Measurements from ENCODE around the gene TOP3B. TPM values are rescaled to one million over a fixed set of nuclear protein-coding genes. Genes with fewer than 3 reads are reported as not detected.

TOP3B gene
- total RNA-seq, 2 experiments from 2014 or later: 33.6 to 34.0 TPM

DNA sequence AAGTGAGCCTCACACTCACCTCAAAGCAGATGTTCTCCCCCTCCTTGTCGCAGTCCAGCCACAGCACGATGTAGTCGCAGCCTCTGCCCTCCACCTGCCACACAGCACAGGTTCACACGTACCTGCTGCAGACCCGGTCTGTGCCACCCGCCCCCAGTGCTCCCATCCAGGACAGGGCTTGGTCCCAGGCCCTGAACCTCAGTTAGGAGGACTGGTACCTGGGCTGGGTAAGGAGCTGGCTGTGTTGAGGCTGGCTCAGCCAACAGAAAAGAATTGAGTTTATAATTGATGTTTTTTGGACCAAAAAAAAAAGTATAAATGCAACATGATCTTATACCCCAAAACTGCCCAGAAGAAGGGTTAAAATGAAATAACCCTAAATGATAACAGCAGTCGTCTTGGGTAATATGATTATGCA, 10.7 kb downstream of the TOP3B start:
- H3K9me3 Mint-ChIP-seq: no peaks in the 10 kb centered on the region

DNA sequence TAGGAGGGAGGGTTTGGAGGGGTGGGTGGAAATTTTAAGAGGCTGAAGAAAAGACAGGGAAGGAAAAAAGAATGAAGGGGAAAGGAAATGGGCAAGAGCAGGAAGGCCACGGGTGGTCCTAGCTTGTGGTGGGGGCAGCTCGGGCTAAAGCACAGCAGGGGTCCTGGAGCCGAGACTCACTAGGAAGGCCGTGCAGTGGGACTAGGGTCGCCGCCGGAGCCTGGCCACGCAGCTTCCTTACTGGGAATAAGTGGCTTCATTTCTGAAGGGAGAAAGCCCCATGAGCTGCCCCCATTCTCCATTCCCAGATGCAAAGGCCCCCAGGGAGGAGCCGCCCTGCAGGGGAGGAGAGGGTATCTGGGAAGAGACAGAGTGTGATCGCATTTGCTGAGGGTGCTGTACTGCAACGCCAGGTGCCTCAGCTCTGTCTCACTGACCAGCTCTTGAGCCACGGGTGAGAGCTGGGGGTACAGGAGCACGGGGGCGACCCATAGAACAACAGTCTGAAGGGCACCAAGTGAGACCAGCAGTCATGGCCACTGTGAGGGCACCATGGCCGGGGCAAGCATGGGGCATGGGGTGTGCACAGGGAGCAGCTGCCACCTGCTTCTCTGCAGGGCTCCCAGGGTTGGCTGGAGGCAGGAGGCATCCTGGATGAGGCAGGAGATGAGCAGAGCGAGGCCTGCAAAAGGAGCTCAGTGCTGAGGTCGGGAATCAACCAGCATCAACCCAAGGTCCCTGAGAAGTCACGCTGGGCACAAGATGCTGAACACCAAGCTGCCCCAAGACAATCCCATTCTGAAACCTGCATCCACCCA, 11.6 kb downstream of the TOP3B start:
- ChIA-PET POLR2A (interaction anchor here (1.8 kb wide), 1 partner anchor 11 kb away, joined by 14 read pairs; the partner anchor contains the start of gene TOP3B), CTCF (interaction anchor here (0.9 to 3.0 kb wide), 7 partner anchors 9 to 162 kb away, joined by 3 to 27 read pairs (median 10); partner anchors contain the start of genes PPM1F and TOP3B)
- Mint-ChIP-seq H3K9me3 (no peaks in the 10 kb centered on the region), H3K36me3 (ENCODE audit: low read depth) (peaks cover 36% of the 10 kb centered on the region), H3K4me1 (ENCODE audit: low read depth) (no peaks in the 10 kb centered on the region), H3K4me3 (no peak overlapping the region), H3K27me3 (no peaks in the 10 kb centered on the region), H3K27ac (no peak overlapping the region)
- DNase-seq (no peak), ATAC-seq (no peak)
- TF ChIP-seq, protein P1, sequence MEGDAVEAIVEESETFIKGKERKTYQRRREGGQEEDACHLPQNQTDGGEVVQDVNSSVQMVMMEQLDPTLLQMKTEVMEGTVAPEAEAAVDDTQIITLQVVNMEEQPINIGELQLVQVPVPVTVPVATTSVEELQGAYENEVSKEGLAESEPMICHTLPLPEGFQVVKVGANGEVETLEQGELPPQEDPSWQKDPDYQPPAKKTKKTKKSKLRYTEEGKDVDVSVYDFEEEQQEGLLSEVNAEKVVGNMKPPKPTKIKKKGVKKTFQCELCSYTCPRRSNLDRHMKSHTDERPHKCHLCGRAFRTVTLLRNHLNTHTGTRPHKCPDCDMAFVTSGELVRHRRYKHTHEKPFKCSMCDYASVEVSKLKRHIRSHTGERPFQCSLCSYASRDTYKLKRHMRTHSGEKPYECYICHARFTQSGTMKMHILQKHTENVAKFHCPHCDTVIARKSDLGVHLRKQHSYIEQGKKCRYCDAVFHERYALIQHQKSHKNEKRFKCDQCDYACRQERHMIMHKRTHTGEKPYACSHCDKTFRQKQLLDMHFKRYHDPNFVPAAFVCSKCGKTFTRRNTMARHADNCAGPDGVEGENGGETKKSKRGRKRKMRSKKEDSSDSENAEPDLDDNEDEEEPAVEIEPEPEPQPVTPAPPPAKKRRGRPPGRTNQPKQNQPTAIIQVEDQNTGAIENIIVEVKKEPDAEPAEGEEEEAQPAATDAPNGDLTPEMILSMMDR (IDR thresholded peaks at IDR 0.05): no peak
- intact Hi-C loops (cut with micrococcal nuclease): no loop called here

More for the DNA sequence above, 10.7 kb downstream of the TOP3B start:
- TF ChIP-seq, protein P1 (IDR thresholded peaks at IDR 0.05): no peak
- Mint-ChIP-seq H3K4me1 (ENCODE audit: low read depth) (no peaks in the 10 kb centered on the region), H3K27me3 (no peaks in the 10 kb centered on the region), H3K36me3 (ENCODE audit: low read depth) (peaks cover 32% of the 10 kb centered on the region), H3K27ac (no peak overlapping the region), H3K4me3 (no peak overlapping the region)
- POLR2A ChIA-PET: interaction anchor here (0.8 to 1.8 kb wide), 2 partner anchors 10 to 36 kb away, joined by 3 to 14 read pairs; partner anchors contain the start of gene TOP3B
- no peak for ATAC-seq
- CTCF ChIA-PET: interaction anchor here (0.6 to 3.0 kb wide), 25 partner anchors 9 to 274 kb away, joined by 3 to 27 read pairs (median 4); partner anchors contain the start of genes PPM1F and TOP3B
- no peak for DNase-seq
- intact Hi-C loops (cut with micrococcal nuclease): no loop called here

DNA sequence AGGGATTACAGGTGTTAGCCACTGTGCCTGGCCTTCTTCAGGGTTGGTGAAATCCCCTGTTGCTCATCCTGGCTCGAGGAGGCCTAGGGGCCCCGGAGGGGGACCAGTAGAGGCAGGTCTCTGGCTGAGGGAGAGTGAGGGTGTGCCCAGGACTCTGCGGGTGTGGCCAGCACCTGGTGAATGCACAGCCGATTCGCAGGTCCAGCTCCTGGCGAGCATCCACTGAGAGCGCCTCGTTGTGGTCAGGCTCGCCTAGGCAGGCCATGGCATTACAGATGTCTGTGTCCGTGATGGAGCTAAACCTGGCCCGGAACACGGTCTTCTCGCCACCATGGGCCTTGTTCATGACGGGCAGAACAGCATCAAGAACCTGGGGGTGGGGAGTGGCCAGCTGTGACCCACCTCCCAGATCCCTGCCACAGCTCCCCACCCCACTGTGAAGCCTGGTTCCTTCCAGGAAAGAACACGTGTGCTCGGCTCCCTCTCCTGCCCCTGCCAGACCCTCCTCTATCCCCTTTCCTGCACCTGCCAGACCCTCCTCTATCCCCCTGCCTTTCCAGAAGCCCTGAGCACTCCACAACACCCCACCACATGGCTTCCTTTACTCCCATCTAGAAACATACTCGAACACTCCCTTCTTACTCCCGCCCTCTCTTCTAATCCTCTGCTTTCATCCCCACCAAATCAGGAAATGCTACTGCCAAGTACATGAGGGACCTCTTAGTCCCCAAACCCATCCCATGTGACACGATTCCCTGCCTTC, 12.4 kb downstream of the TOP3B start:
- TF ChIP-seq, protein P1 (IDR thresholded peaks at IDR 0.05): no peak
- Mint-ChIP-seq H3K9me3 (no peaks in the 10 kb centered on the region), H3K4me1 (ENCODE audit: low read depth) (no peaks in the 10 kb centered on the region), H3K27ac (no peak overlapping the region), H3K27me3 (no peaks in the 10 kb centered on the region), H3K36me3 (ENCODE audit: low read depth) (peaks cover 37% of the 10 kb centered on the region), H3K4me3 (no peak overlapping the region)
- ChIA-PET CTCF (interaction anchor here (0.9 to 3.0 kb wide), 3 partner anchors 8 to 32 kb away, joined by 3 to 27 read pairs (median 10); partner anchors contain the start of gene TOP3B), POLR2A (no interaction called here)
- ATAC-seq (no peak), DNase-seq (no peak)
- intact Hi-C loops (cut with micrococcal nuclease): no loop called here

DNA sequence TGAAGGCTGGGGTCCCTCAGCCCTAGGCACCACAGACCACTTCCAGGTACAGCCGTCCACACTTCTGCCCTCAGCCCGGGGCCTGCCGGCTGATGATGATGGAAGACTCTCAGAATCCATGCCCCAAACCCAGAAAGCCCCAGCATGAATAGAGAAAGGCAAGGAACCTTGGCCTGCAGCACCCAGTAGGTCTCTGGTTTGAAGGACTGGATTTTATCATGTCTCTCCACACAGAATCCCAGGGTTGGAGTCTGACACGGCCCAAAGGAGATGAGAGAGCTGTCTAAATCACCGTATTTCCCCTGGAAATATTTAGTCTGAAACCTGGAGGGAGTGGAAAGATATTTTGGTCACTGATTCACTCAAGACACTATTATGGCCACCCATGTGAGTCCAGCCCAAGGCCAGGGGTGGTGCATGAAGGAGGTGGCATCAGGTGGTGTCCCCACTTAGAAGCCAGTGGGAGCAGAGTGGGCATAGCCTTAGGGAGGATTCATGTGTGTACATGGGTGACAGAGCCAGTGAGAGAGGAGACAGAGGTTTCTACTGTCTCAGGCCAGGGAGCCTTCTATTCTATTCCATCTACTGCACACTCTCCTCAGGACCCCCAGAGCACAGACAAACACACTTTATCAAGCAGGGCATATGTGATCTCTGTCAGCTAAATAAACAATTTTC, 14.0 kb downstream of the TOP3B start:
- no peak for DNase-seq
- no peak overlapping the region for H3K4me3 Mint-ChIP-seq
- intact Hi-C loops (cut with micrococcal nuclease): no loop called here
- no peaks in the 10 kb centered on the region for H3K4me1 Mint-ChIP-seq (ENCODE audit: low read depth)
- CTCF ChIA-PET: interaction anchor here (2.5 to 3.3 kb wide), 3 partner anchors 16 to 31 kb away, joined by 10 to 18 read pairs (median 12); partner anchors contain the start of gene PPM1F
- POLR2A ChIA-PET: interaction anchor here (0.5 kb wide), 1 partner anchor 215 kb away, joined by 4 read pairs; no protein-coding TSS in a partner anchor
- no peaks in the 10 kb centered on the region for H3K27me3 Mint-ChIP-seq
- no peak for ATAC-seq
- no peak overlapping the region for H3K27ac Mint-ChIP-seq
- H3K36me3 Mint-ChIP-seq (ENCODE audit: low read depth): peaks cover 33% of the 10 kb centered on the region
- no peaks in the 10 kb centered on the region for H3K9me3 Mint-ChIP-seq
- TF ChIP-seq, protein P1 (IDR thresholded peaks at IDR 0.05): no peak
